GM19468 (cell line): ENCODE results near the gene SNAPC4.
A peak's percentile ranks its signal among the peaks of the same experiment; 100 is the strongest.

Experiments used
- ATAC-seq: cut with Tn5 transposase; IDR thresholded peaks from one replicate; pipeline ENCODE4 v1.9.1; 2021; ENCODE audit warnings: mild to moderate bottlenecking, moderate library complexity, moderate number of reproducible peaks; ENCODE audit not compliant: unreplicated experiment; ENCODE audit errors: extremely low read depth

The SNAPC4 gene

GRCh38 chr9:136400038-136400834 is at the start of gene SNAPC4:
Gene SNAPC4 (minus strand): TSS chr9:136400170. CDS start chr9:136398428, 1,742 bp downstream.
- ATAC-seq: peak; percentile 48

GRCh38 chr9:136448655-136449054 is 48.7 kb upstream of the SNAPC4 start:
- ATAC-seq: no peak

GRCh38 chr9:136447173-136447778 is 47.3 kb upstream of the SNAPC4 start:
- ATAC-seq: no peak

- no peak for ATAC-seq
Measured at GRCh38 chr9:136445799-136446198, 45.8 kb upstream of the SNAPC4 start.

GRCh38 chr9:136444102-136444501 is 44.1 kb upstream of the SNAPC4 start:
- ATAC-seq: no peak

- ATAC-seq: no peak
Measured at GRCh38 chr9:136443687-136444086, 43.7 kb upstream of the SNAPC4 start.

- no peak for ATAC-seq
Measured at GRCh38 chr9:136443087-136443486, 43.1 kb upstream of the SNAPC4 start.

- no peak for ATAC-seq
Measured at GRCh38 chr9:136442265-136442664, 42.3 kb upstream of the SNAPC4 start.

- no peak for ATAC-seq
Measured at GRCh38 chr9:136441681-136442245, 41.8 kb upstream of the SNAPC4 start.

GRCh38 chr9:136441191-136441680 is 41.3 kb upstream of the SNAPC4 start:
- ATAC-seq: no peak

- ATAC-seq: peak; percentile 17
Measured at GRCh38 chr9:136439481-136440408, 39.8 kb upstream of the SNAPC4 start, which contains the start of gene INPP5E. Gene INPP5E (minus strand): TSS chr9:136439845. CDS start chr9:136439419, 426 bp downstream.

- ATAC-seq: peak; percentile 10
Measured at GRCh38 chr9:136438548-136439480, 38.8 kb upstream of the SNAPC4 start.

- no peak for ATAC-seq
Measured at GRCh38 chr9:136437839-136438547, 38.0 kb upstream of the SNAPC4 start.

GRCh38 chr9:136437430-136437829 is 37.5 kb upstream of the SNAPC4 start:
- ATAC-seq: no peak

- no peak for ATAC-seq
Measured at GRCh38 chr9:136436055-136436634, 36.2 kb upstream of the SNAPC4 start.

- ATAC-seq: no peak
Measured at GRCh38 chr9:136434580-136435169, 34.7 kb upstream of the SNAPC4 start.

GRCh38 chr9:136433849-136434579 is 34.0 kb upstream of the SNAPC4 start:
- no peak for ATAC-seq
